Measurements from ENCODE around the gene BEND6. TPM values are rescaled to one million over a fixed set of nuclear protein-coding genes. Genes with fewer than 3 reads are reported as not detected.

BEND6 gene
- total and polyA plus RNA-seq, 4 donors: under 0.01 to 0.14 (median 0.03) TPM; not detected in 1

GRCh38 chr6:56984361-56984760, 29.5 kb downstream of the BEND6 start (continued):
- TF ChIP-seq CTCF (IDR thresholded peaks at IDR 0.05; ENCODE audit: low read depth, low read length, missing input control) (no peak), JUND (IDR thresholded peaks at IDR 0.05) (no peak), SP1 (IDR thresholded peaks at IDR 0.05) (no peak), NR2F2 (IDR thresholded peaks at IDR 0.05) (no peak), MAX (IDR thresholded peaks at IDR 0.05) (no peak), HNF4A (conservative IDR thresholded peaks at IDR 0.05) (no peak), RAD21 (IDR thresholded peaks at IDR 0.05) (no peak), FOXA2 (IDR thresholded peaks at IDR 0.05) (no peak)

- DNase-seq (ENCODE audit: low spot score): no peak
- 91% methylated on average over 2 of the region's 2 CpGs for WGBS
- Histone ChIP-seq H3K27me3 (ENCODE audit: control insufficient read depth in 4 of 4, insufficient read depth in 4 of 4, low read length in 3 of 4) (no peaks in the 10 kb centered on the region), H3K4me3 (ENCODE audit: low read depth in 1 of 3, low read length in 3 of 3) (no peak overlapping the region), H3K9ac (ENCODE audit: low read depth in 1 of 2, low read length in 2 of 2) (no peak overlapping the region), H3K27ac (ENCODE audit: low read depth in 1 of 2, low read length in 2 of 2) (no peak overlapping the region), H3K36me3 (ENCODE audit: control insufficient read depth in 4 of 4, insufficient read depth in 3 of 4, low read depth in 1 of 4, low read length in 3 of 4) (no peaks in the 10 kb centered on the region), H3K4me1 (ENCODE audit: control insufficient read depth in 4 of 4, insufficient read depth in 4 of 4, low read length in 3 of 4) (no peaks in the 10 kb centered on the region), H3K9me3 (ENCODE audit: control insufficient read depth in 4 of 4, low read length in 3 of 4) (no peaks in the 10 kb centered on the region)
- no peak for TF ChIP-seq RAD21 (IDR thresholded peaks at IDR 0.05)
- no peak for TF ChIP-seq ATF3 (IDR thresholded peaks at IDR 0.05)
- no peak for TF ChIP-seq ZBTB33 (IDR thresholded peaks at IDR 0.05)
- no peak for TF ChIP-seq HNF4G (IDR thresholded peaks at IDR 0.05)
- TF ChIP-seq FOXA1 (IDR thresholded peaks at IDR 0.05): no peak
- no peak for TF ChIP-seq MAX (IDR thresholded peaks at IDR 0.05)
- TF ChIP-seq NR2F2 (IDR thresholded peaks at IDR 0.05): no peak
- TF ChIP-seq CTCF (IDR thresholded peaks at IDR 0.05; ENCODE audit: low read depth, low read length, missing input control): no peak
- no peak for TF ChIP-seq TAF1 (conservative IDR thresholded peaks at IDR 0.05)
- no peak for TF ChIP-seq HNF4A (conservative IDR thresholded peaks at IDR 0.05)
- no peak for TF ChIP-seq SP1 (IDR thresholded peaks at IDR 0.05)
- no peak for TF ChIP-seq GABPA (IDR thresholded peaks at IDR 0.05 in 1 of 2, conservative IDR thresholded peaks at IDR 0.05 in 1 of 2)
- TF ChIP-seq JUND (IDR thresholded peaks at IDR 0.05): no peak
- no peak for TF ChIP-seq FOXA2 (IDR thresholded peaks at IDR 0.05)
- no peak for TF ChIP-seq RXRA (IDR thresholded peaks at IDR 0.05)
- no peak for TF ChIP-seq EGR1 (IDR thresholded peaks at IDR 0.05; ENCODE audit: low read depth in 2 of 2)
Observed at GRCh38 chr6:56984884-56985283, 30.0 kb downstream of the BEND6 start.

Measured in liver (tissue), 9 donors.